ENCODE data around the gene MYH13.

The MYH13 gene

GRCh38 chr17:10372906-10373305 is at the start of gene MYH13:
MYH13 (minus strand) TSS chr17:10373006; CDS start chr17:10364530, 8,476 bp downstream.
- DNase-seq = no peak

- no peak for DNase-seq
Observed at GRCh38 chr17:10421900-10422542, 49.2 kb upstream of the MYH13 start, which contains the start of gene MYH8. MYH8 (minus strand) TSS chr17:10421950; CDS start chr17:10420227, 1,723 bp downstream.

- no peak for DNase-seq
Observed at GRCh38 chr17:10421211-10421610, 48.4 kb upstream of the MYH13 start.

GRCh38 chr17:10420811-10421210 is 48.0 kb upstream of the MYH13 start:
- no peak for DNase-seq

GRCh38 chr17:10417431-10417830 is 44.6 kb upstream of the MYH13 start:
- no peak for DNase-seq

GRCh38 chr17:10415161-10415560 is 42.4 kb upstream of the MYH13 start:
- no peak for DNase-seq

- no peak for DNase-seq
Observed at GRCh38 chr17:10403589-10403988, 30.8 kb upstream of the MYH13 start.

- DNase-seq = no peak
Observed at GRCh38 chr17:10398352-10398751, 25.5 kb upstream of the MYH13 start.

GRCh38 chr17:10396524-10397163 is 23.8 kb upstream of the MYH13 start:
- DNase-seq = no peak

GRCh38 chr17:10394201-10394887 is 21.5 kb upstream of the MYH13 start:
- no peak for DNase-seq

- no peak for DNase-seq
Observed at GRCh38 chr17:10392880-10393279, 20.1 kb upstream of the MYH13 start.

GRCh38 chr17:10385871-10386270 is 13.1 kb upstream of the MYH13 start:
- DNase-seq = no peak

GRCh38 chr17:10384175-10384574 is 11.4 kb upstream of the MYH13 start:
- DNase-seq = no peak

- DNase-seq = no peak
Observed at GRCh38 chr17:10380631-10381408, 8.0 kb upstream of the MYH13 start.

GRCh38 chr17:10370016-10370608 is 2.7 kb downstream of the MYH13 start:
- DNase-seq = no peak

GRCh38 chr17:10369239-10369638 is 3.6 kb downstream of the MYH13 start:
- no peak for DNase-seq

- DNase-seq = no peak
Observed at GRCh38 chr17:10368561-10368960, 4.2 kb downstream of the MYH13 start.

- no peak for DNase-seq
Observed at GRCh38 chr17:10360578-10360977, 12.2 kb downstream of the MYH13 start.

GRCh38 chr17:10357768-10358167 is 15.0 kb downstream of the MYH13 start:
- DNase-seq = no peak

- DNase-seq = no peak
Observed at GRCh38 chr17:10354651-10355050, 18.2 kb downstream of the MYH13 start.

- DNase-seq = no peak
Observed at GRCh38 chr17:10352893-10353292, 19.9 kb downstream of the MYH13 start.

- no peak for DNase-seq
Observed at GRCh38 chr17:10349403-10349802, 23.4 kb downstream of the MYH13 start.

GRCh38 chr17:10344816-10345215 is 28.0 kb downstream of the MYH13 start:
- no peak for DNase-seq
